ENCODE results near the gene STK39. TPM values are rescaled to one million over a fixed set of nuclear protein-coding genes. Genes with fewer than 3 reads are reported as not detected.

STK39 gene
- total and polyA plus RNA-seq, 9 of the 15 experiments (the other 6 are each of a cell fraction or from before 2014, with no cell fraction given) = 0.19 to 0.76 (median 0.51) TPM

- TF ChIP-seq KDM1A (IDR thresholded peaks at IDR 0.05) (no peak), SMARCE1 (IDR thresholded peaks at IDR 0.05) (no peak), ZNF695 (CRISPR knock-in tag; IDR thresholded peaks at IDR 0.05) (no peak), RBFOX2 (IDR thresholded peaks at IDR 0.05; ENCODE audit: low read depth, low read length) (no peak; the same call in 1 of the 2 replicates), PHB (CRISPR knock-in tag; IDR thresholded peaks at IDR 0.05) (no peak), ZNF766 (CRISPR knock-in tag; conservative IDR thresholded peaks at IDR 0.05) (peak; percentile 16; the same call in 1 of the 2 replicates), ZNF316 (IDR thresholded peaks at IDR 0.05) (0 out of 2 replicates have a peak, but pooled peaks have one; percentile 10), BACH1 (tag; IDR thresholded peaks at IDR 0.05) (peak; percentile 56; the same call in 1 of the 2 replicates), JUN (IDR thresholded peaks at IDR 0.05; ENCODE audit: borderline replicate concordance, low read depth, low read length) (no peak), JUN (CRISPR knock-in tag; IDR thresholded peaks at IDR 0.05; ENCODE audit: borderline replicate concordance) (0 out of 2 replicates have a peak, but pooled peaks have one; percentile 54), ZNF586 (CRISPR knock-in tag; conservative IDR thresholded peaks at IDR 0.05) (no peak), RREB1 (CRISPR knock-in tag; IDR thresholded peaks at IDR 0.05) (no peak), CREB3L1 (IDR thresholded peaks at IDR 0.05; ENCODE audit: borderline replicate concordance, low read depth) (no peak), NCOA6 (IDR thresholded peaks at IDR 0.05) (no peak), ZBTB49 (CRISPR knock-in tag; IDR thresholded peaks at IDR 0.05; ENCODE audit: borderline replicate concordance) (no peak), ZFX (CRISPR knock-in tag; IDR thresholded peaks at IDR 0.05) (peak; percentile 68)
These were observed 284.8 kb downstream of the STK39 start (continued) for GRCh38 chr2:167962436-167963226.

Measured in K562 (cell line).